DND-41 (cell line): ENCODE results near the gene RFX1.
A peak's percentile ranks its signal among the peaks of the same experiment; 100 is the strongest.

ENCODE experiments used
- ATAC-seq: fragments of 200-7000 bp; cut with Tn5 transposase; 3 replicates; pipeline ENCODE4 v1.9.1; 2021; ENCODE audit warnings: low read depth; ENCODE audit not compliant: insufficient read depth
- DNase-seq: peaks from one replicate; pipeline ENCODE4 v3.0.0-alpha.2; 2020
- H2AFZ ChIP-seq: 2 replicates; pipeline ENCODE4 v1.6.0; 2012; ENCODE audit warnings: low read depth, low read length
- H3K27ac ChIP-seq: 2 replicates; pipeline ENCODE4 v1.5.1; 2012; ENCODE audit warnings: low read length, inconsistent platforms
- H3K27me3 ChIP-seq: fragments of 200-600 bp; sonication (generic); 2 replicates; pipeline ENCODE4 v1.6.0; 2012; ENCODE audit warnings: low read length, mild to moderate bottlenecking, inconsistent platforms; ENCODE audit not compliant: insufficient read depth, poor library complexity
- H3K36me3 ChIP-seq: 2 replicates; pipeline ENCODE4 v1.5.1; 2012; ENCODE audit warnings: low read length, inconsistent platforms; ENCODE audit not compliant: insufficient read depth
- H3K4me1 ChIP-seq: 2 replicates; pipeline ENCODE4 v1.5.1; 2012; ENCODE audit warnings: mild to moderate bottlenecking, low read length; ENCODE audit not compliant: insufficient read depth
- H3K4me2 ChIP-seq: 2 replicates; pipeline ENCODE4 v1.6.0; 2012; ENCODE audit warnings: mild to moderate bottlenecking, moderate library complexity, low read length, inconsistent platforms; ENCODE audit not compliant: insufficient read depth
- H3K4me3 ChIP-seq, 2 experiments: fragments of 200-600 bp in 1 of 2; shearing (Covaris generic) in 1 of 2; 2 replicates each; pipeline ENCODE4 v1.5.1; 2012 to 2016; ENCODE audit warnings: inconsistent platforms in 2 of 2, low read length in 2 of 2, mild to moderate bottlenecking in 2 of 2, low read depth in 1 of 2, moderate library complexity in 1 of 2
- H3K79me2 ChIP-seq: 2 replicates; pipeline ENCODE4 v1.6.0; 2012; ENCODE audit warnings: low read length, inconsistent platforms; ENCODE audit not compliant: insufficient read depth
- H3K9ac ChIP-seq: 2 replicates; pipeline ENCODE4 v1.6.0; 2012; ENCODE audit warnings: low read depth, mild to moderate bottlenecking, inconsistent platforms, low read length, moderate library complexity
- H3K9me3 ChIP-seq: 2 replicates; pipeline ENCODE4 v1.5.1; 2012; ENCODE audit warnings: low read length, moderate library complexity, mild to moderate bottlenecking, inconsistent platforms; ENCODE audit not compliant: insufficient read depth, severe bottlenecking
- H4K20me1 ChIP-seq: 2 replicates; pipeline ENCODE4 v1.6.0; 2012; ENCODE audit warnings: low read length; ENCODE audit not compliant: insufficient read depth
- EZH2 ChIP-seq: IDR thresholded peaks from 3 replicates; pipeline ENCODE4 v1.6.1; 2012; ENCODE audit warnings: borderline replicate concordance, low read depth, mild to moderate bottlenecking, moderate library complexity, low read length, inconsistent platforms; ENCODE audit not compliant: severe bottlenecking
- TF ChIP-seq, protein P1 (sequence below): IDR thresholded peaks from 2 replicates; pipeline ENCODE4 v1.5.1; 2012; ENCODE audit warnings: borderline replicate concordance, low read length, moderate library complexity, mild to moderate bottlenecking; ENCODE audit not compliant: poor library complexity, severe bottlenecking; ENCODE audit errors: extremely low read depth

The RFX1 gene

DNA sequence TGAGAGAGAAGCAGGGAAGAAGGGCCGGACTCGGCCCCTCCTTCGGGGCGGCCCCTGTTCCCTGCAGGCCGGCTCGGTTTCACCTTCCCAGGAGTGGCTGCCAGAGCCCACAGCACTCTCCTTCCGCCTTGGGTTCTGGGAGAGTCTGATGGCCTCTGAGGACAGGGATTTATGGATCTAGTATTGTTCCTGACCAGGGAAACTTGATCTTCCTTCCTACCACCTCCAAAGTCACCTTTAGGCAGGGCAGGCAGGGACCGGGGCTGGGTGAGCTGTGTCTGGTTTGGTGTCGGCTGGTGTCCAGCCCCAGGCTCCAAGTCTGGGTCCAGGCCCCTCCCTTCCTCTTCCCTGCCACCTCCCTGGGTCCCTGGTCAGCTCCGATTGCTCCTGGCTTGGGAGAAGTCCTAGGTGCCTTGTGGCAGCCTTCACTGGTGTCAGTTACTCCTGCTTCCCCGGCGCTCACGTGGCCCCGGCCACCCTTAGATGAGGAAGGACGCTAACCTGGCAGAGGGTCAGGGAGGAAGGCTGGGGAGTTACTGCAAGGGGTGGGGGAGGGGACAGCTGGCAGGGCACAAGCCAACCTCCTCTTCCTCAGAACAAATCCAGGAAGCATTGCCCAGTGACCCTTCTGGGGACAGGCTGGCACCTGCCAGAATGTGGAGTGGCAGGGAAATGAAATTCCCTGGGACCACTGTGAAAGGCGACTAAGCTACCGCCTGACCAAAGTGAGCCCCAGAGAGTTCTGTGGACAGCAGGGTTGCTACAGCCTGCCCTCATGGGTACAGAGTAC is 18.8 kb downstream of the RFX1 start:
- TF ChIP-seq EZH2 = no peak
- TF ChIP-seq, protein P1, sequence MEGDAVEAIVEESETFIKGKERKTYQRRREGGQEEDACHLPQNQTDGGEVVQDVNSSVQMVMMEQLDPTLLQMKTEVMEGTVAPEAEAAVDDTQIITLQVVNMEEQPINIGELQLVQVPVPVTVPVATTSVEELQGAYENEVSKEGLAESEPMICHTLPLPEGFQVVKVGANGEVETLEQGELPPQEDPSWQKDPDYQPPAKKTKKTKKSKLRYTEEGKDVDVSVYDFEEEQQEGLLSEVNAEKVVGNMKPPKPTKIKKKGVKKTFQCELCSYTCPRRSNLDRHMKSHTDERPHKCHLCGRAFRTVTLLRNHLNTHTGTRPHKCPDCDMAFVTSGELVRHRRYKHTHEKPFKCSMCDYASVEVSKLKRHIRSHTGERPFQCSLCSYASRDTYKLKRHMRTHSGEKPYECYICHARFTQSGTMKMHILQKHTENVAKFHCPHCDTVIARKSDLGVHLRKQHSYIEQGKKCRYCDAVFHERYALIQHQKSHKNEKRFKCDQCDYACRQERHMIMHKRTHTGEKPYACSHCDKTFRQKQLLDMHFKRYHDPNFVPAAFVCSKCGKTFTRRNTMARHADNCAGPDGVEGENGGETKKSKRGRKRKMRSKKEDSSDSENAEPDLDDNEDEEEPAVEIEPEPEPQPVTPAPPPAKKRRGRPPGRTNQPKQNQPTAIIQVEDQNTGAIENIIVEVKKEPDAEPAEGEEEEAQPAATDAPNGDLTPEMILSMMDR = no peak
- peak overlapping the region in 1 of 2 experiments; percentile 43; a peak in 1 of 4 replicates for H3K4me3 ChIP-seq
- DNase-seq (no peak), ATAC-seq (no peak)
- no peaks in the 10 kb centered on the region for H4K20me1 ChIP-seq
- peak overlapping the region; percentile 69 for H3K4me2 ChIP-seq
- peak overlapping the region; percentile 61 for H2AFZ ChIP-seq
- peaks cover 5% of the 10 kb centered on the region for H3K79me2 ChIP-seq
- H3K27ac ChIP-seq = peak overlapping the region; percentile 94
- H3K36me3 ChIP-seq = peaks cover 34% of the 10 kb centered on the region
- H3K27me3 ChIP-seq = no peaks in the 10 kb centered on the region
- no peaks in the 10 kb centered on the region for H3K9me3 ChIP-seq
- peak overlapping the region; percentile 68 for H3K9ac ChIP-seq
- H3K4me1 ChIP-seq = peaks cover 30% of the 10 kb centered on the region

GRCh38 chr19:13986348-13986904 is 19.7 kb downstream of the RFX1 start:
- H3K4me3 ChIP-seq = peak overlapping the region in 1 of 2 experiments; percentile 43; a peak in 1 of 4 replicates
- H3K4me1 ChIP-seq = peaks cover 30% of the 10 kb centered on the region
- TF ChIP-seq, protein P1 = no peak
- no peak for TF ChIP-seq EZH2
- H3K36me3 ChIP-seq = peaks cover 36% of the 10 kb centered on the region
- ATAC-seq (peak; percentile 95), DNase-seq (peak; percentile 99)
- peak overlapping the region; percentile 68 for H3K9ac ChIP-seq
- H2AFZ ChIP-seq = peak overlapping the region; percentile 65
- no peaks in the 10 kb centered on the region for H4K20me1 ChIP-seq
- no peaks in the 10 kb centered on the region for H3K9me3 ChIP-seq
- no peaks in the 10 kb centered on the region for H3K27me3 ChIP-seq
- peak overlapping the region; percentile 94 for H3K27ac ChIP-seq
- no peaks in the 10 kb centered on the region for H3K79me2 ChIP-seq
- peak overlapping the region; percentile 69 for H3K4me2 ChIP-seq

DNA sequence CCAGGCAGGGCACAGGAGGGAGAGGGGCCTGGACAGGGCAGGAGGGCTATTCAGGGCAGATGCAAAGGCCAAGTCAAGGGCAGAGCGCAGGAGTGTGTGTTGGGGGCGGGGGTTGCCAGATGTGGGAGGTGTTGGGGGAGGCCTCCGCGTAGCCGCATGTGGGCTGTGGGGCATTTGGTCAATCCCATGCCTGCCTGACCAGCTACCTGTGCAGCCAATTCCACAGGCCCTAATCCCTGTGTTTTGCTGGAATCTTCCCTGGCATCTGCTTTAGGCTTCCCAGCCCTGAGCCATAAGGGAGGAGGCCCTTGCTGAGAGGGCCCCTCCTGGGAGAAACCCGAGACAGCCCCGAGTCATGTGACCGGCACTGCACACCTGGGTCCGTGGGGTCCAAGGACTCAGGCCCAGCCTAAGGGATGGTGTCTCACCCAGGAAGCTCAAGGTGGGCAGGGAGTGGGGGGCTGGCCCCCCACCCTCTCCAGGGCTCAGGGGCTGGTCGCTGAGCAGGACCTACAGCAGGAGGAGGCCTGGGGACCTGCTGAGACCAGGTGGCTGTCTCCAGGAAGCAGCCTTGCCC is 20.3 kb downstream of the RFX1 start:
- H3K9ac ChIP-seq = peak overlapping the region; percentile 68
- H3K9me3 ChIP-seq = no peaks in the 10 kb centered on the region
- H3K27ac ChIP-seq = peak overlapping the region; percentile 94
- H3K4me1 ChIP-seq = peaks cover 30% of the 10 kb centered on the region
- H2AFZ ChIP-seq = peak overlapping the region; percentile 65
- H3K4me3 ChIP-seq = no peak overlapping the region; a peak in 1 of 4 replicates
- H3K4me2 ChIP-seq = peak overlapping the region; percentile 69
- H3K79me2 ChIP-seq = no peaks in the 10 kb centered on the region
- H3K36me3 ChIP-seq = peaks cover 32% of the 10 kb centered on the region
- H4K20me1 ChIP-seq = no peaks in the 10 kb centered on the region
- H3K27me3 ChIP-seq = no peaks in the 10 kb centered on the region
- TF ChIP-seq, protein P1 = no peak
- TF ChIP-seq EZH2 = no peak
- DNase-seq (no peak), ATAC-seq (no peak; the same call in 2 of the 3 replicates)
